Activated CD8-positive, alpha-beta memory T cell treated with anti-CD3 and anti-CD28 coated beads for 36 hours (primary cell): ENCODE measurements around the gene SLC6A1. TPM values are rescaled to one million over a fixed set of nuclear protein-coding genes. Genes with fewer than 3 reads are reported as not detected.

ENCODE experiments used
- CTCF ChIA-PET: fragments of 350-600 bp; sonication (Branson Sonifier 250); formaldehyde crosslinking; loops from one replicate; lab custom pipeline; 2021; ENCODE audit warnings: antibody characterized with exemption; lab: Charles Lee
- POLR2A ChIA-PET: fragments of 350-600 bp; sonication (Branson Sonifier 250); formaldehyde crosslinking; loops from one replicate; lab custom pipeline; 2021; ENCODE audit warnings: antibody characterized with exemption; lab: Charles Lee
- total RNA-seq, 2 experiments: library from RNA; stranded (reverse); gene quantifications; one replicate each; pipeline ENCODE4 v1.2.3, GENCODE V29; 2021

SLC6A1 gene
- total RNA-seq, 2 experiments from 2014 or later = not detected

- CTCF ChIA-PET = no interaction called here
- POLR2A ChIA-PET = no interaction called here
Measured at GRCh38 chr3:11078826-11079515, 86.4 kb downstream of the SLC6A1 start.

DNA sequence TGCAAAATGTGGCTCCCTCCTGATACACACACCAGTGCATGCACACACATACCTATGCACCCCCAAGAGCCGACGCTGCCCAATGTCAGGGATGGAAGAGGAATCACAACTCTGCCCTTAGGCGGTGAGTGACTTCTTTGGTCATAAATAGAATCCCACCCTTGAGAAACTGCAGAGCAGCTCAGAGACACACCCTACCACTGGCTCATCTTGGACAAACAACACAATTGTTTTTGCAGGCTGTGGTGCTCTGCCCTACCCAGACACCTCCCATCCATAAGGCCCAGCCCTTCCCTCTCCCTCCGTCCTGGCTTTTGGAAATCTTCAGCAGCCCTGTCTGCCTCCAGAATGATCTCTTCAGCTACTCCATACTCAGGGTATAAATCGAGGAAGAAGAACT lies 87.9 kb downstream of the SLC6A1 start:
- ChIA-PET POLR2A (no interaction called here), CTCF (no interaction called here)

DNA sequence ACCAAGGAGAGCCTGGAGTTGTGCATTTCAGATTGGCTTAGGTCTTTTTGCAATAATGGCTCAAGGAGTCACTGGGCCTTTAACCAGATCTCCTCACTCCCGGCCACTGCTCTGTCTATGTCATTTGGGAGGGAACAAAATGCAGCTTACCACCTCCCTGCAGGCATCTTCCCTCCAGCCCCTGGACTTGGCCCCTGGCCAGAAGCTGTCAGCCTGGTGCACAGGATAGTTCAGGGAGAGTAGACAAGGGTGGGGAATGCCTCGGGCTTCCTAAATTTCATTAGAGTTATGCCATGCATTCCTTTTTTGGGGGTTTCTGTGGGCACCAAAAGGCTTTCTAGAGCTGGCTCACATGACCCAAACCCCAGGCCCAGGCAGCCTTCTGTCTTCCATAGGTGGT lies 91.5 kb downstream of the SLC6A1 start:
- ChIA-PET POLR2A (no interaction called here), CTCF (no interaction called here)

GRCh38 chr3:11084677-11085076 lies 92.1 kb downstream of the SLC6A1 start:
- ChIA-PET POLR2A (no interaction called here), CTCF (no interaction called here)

GRCh38 chr3:11085093-11085840 lies 92.7 kb downstream of the SLC6A1 start:
- ChIA-PET CTCF (no interaction called here), POLR2A (no interaction called here)

- POLR2A ChIA-PET = no interaction called here
- CTCF ChIA-PET = no interaction called here
Measured at GRCh38 chr3:11086856-11087255, 94.3 kb downstream of the SLC6A1 start.

GRCh38 chr3:11088066-11088465 lies 95.5 kb downstream of the SLC6A1 start:
- ChIA-PET POLR2A (no interaction called here), CTCF (interaction anchor here (1.2 kb wide), 1 partner anchor 184 kb away, joined by 4 read pairs; the partner anchor contains the start of gene ATG7)

- CTCF ChIA-PET = interaction anchor here (1.2 kb wide), 1 partner anchor 183 kb away, joined by 4 read pairs; the partner anchor contains the start of gene ATG7
- POLR2A ChIA-PET = no interaction called here
Measured at GRCh38 chr3:11088831-11089230, 96.3 kb downstream of the SLC6A1 start.

Other genes with a start within 250 kb of the SLC6A1 start
- not detected for gene SLC6A11, start 176.5 kb upstream of the SLC6A1 start, total RNA-seq
- gene HRH1, start 161.7 kb downstream of the SLC6A1 start, total RNA-seq = under 1 TPM; 0.27 to 0.46 TPM